GM23338 (cell line): ENCODE measurements around the gene LRMDA. TPM values are rescaled to one million over a fixed set of nuclear protein-coding genes. Genes with fewer than 3 reads are reported as not detected.

Experiments used
- ATAC-seq: fragments of 200-7000 bp; cut with Tn5 transposase; 3 replicates; pipeline ENCODE4 v1.9.1; 2020
- DNase-seq: peaks from one replicate; pipeline ENCODE4 v3.0.0-alpha.2; 2015; ENCODE audit warnings: low spot score
- H2AFZ ChIP-seq: fragments of 200-600 bp; sonication (generic); 2 replicates; pipeline ENCODE4 v1.8.0; 2016; ENCODE audit warnings: antibody characterized with exemption, mild to moderate bottlenecking, moderate library complexity
- H3F3A ChIP-seq: fragments of 200-600 bp; sonication (generic); replicated peaks from 2 replicates; pipeline ENCODE4 v1.8.0; 2017; ENCODE audit warnings: antibody characterized with exemption, mixed run types, low read depth
- H3K27ac ChIP-seq: fragments of 200-600 bp; sonication (generic); 2 replicates; pipeline ENCODE4 v1.6.1; 2016; ENCODE audit warnings: low read depth
- H3K27me3 ChIP-seq: fragments of 200-600 bp; sonication (generic); 2 replicates; pipeline ENCODE4 v1.8.0; 2016; ENCODE audit warnings: mild to moderate bottlenecking, mixed run types, moderate library complexity; ENCODE audit not compliant: insufficient read depth
- H3K36me3 ChIP-seq: fragments of 200-600 bp; sonication (generic); 2 replicates; pipeline ENCODE4 v1.8.0; 2016; ENCODE audit warnings: mild to moderate bottlenecking; ENCODE audit not compliant: insufficient read depth
- H3K4me1 ChIP-seq: fragments of 200-600 bp; sonication (generic); 2 replicates; pipeline ENCODE4 v1.8.0; 2016; ENCODE audit warnings: mild to moderate bottlenecking, moderate library complexity; ENCODE audit not compliant: insufficient read depth
- H3K4me2 ChIP-seq: fragments of 200-600 bp; sonication (generic); 2 replicates; pipeline ENCODE4 v1.7.1; 2017; ENCODE audit warnings: mixed run types
- H3K4me3 ChIP-seq: fragments of 200-600 bp; sonication (generic); 2 replicates; pipeline ENCODE4 v1.6.1; 2016; ENCODE audit warnings: mixed run types
- H3K79me2 ChIP-seq: fragments of 200-600 bp; sonication (generic); replicated peaks from 2 replicates; pipeline ENCODE4 v1.8.0; 2017; ENCODE audit warnings: mild to moderate bottlenecking; ENCODE audit not compliant: insufficient read depth
- H3K9me2 ChIP-seq: fragments of 200-600 bp; sonication (generic); 2 replicates; pipeline ENCODE4 v1.8.0; 2017; ENCODE audit not compliant: insufficient read depth
- H4K20me1 ChIP-seq: fragments of 200-600 bp; sonication (generic); replicated peaks from 2 replicates; pipeline ENCODE4 v1.8.0; 2017; ENCODE audit warnings: mild to moderate bottlenecking; ENCODE audit not compliant: insufficient read depth
- H3K27ac Mint-ChIP-seq: 2 replicates; pipeline ENCODE4 v1.8.0; 2020; ENCODE audit warnings: inconsistent platforms, mild to moderate bottlenecking, moderate library complexity, mixed read lengths
- H3K27me3 Mint-ChIP-seq: 3 replicates; pipeline ENCODE4 v1.8.0; 2022; ENCODE audit warnings: low read depth, mild to moderate bottlenecking, moderate library complexity, mixed read lengths, inconsistent platforms; ENCODE audit not compliant: insufficient read depth, poor library complexity
- H3K36me3 Mint-ChIP-seq: 3 replicates; pipeline ENCODE4 v1.8.0; 2021; ENCODE audit warnings: low read depth, mild to moderate bottlenecking, inconsistent platforms, moderate library complexity, mixed read lengths
- H3K4me1 Mint-ChIP-seq: 3 replicates; pipeline ENCODE4 v1.8.0; 2020; ENCODE audit warnings: mild to moderate bottlenecking, inconsistent platforms, mixed read lengths
- H3K4me3 Mint-ChIP-seq: 3 replicates; pipeline ENCODE4 v1.8.0; 2021; ENCODE audit warnings: moderate library complexity, mild to moderate bottlenecking, inconsistent platforms, mixed read lengths
- H3K9me3 Mint-ChIP-seq: 3 replicates; pipeline ENCODE4 v1.8.0; 2020; ENCODE audit warnings: moderate library complexity, mild to moderate bottlenecking, inconsistent platforms, mixed read lengths
- CREB1 ChIP-seq: fragments of 250-450 bp; sonication (Bioruptor Pico); IDR thresholded peaks from 2 replicates; pipeline ENCODE4 v1.5.0; 2020; ENCODE audit warnings: low read depth, mild to moderate bottlenecking, moderate library complexity
- EZH2 ChIP-seq: fragments of 200-600 bp; sonication (generic); IDR thresholded peaks from one replicate; pipeline ENCODE4 v1.8.0; 2017; ENCODE audit warnings: antibody characterized with exemption, mild to moderate bottlenecking, low read depth; ENCODE audit not compliant: unreplicated experiment
- EZH2phosphoT487 ChIP-seq: fragments of 200-600 bp; sonication (generic); IDR thresholded peaks from one replicate; pipeline ENCODE4 v1.8.1; 2018; ENCODE audit warnings: antibody characterized with exemption; ENCODE audit not compliant: unreplicated experiment
- NANOG ChIP-seq: IDR thresholded peaks from 2 replicates; pipeline ENCODE4 v1.6.1; 2016; ENCODE audit warnings: antibody characterized with exemption, borderline replicate concordance
- STAT1 ChIP-seq: IDR thresholded peaks from one replicate; pipeline ENCODE4 v1.6.1; 2016; ENCODE audit warnings: antibody characterized with exemption; ENCODE audit not compliant: unreplicated experiment
- polyA plus RNA-seq: library from polyadenylated mRNA; unstranded; fragments of >200 nt; fragmentation: Nextera tagmentation; extraction: Ambion mirVana; gene quantifications from 2 replicates; pipeline ENCODE4 v1.2.1, GENCODE V29; 2016
- total RNA-seq: library from RNA; depleted of rRNA; stranded (reverse); fragments of >200 nt; shearing (Covaris generic); gene quantifications from 2 replicates; pipeline ENCODE4 v1.2.3, GENCODE V29; 2014
- TF ChIP-seq, protein P1 (sequence below): fragments of 250-450 bp; sonication (Bioruptor Pico); IDR thresholded peaks from 2 replicates; pipeline ENCODE4 v1.5.0; 2020; ENCODE audit warnings: mild to moderate bottlenecking, moderate library complexity
- TF ChIP-seq, protein P2 (sequence below): IDR thresholded peaks from one replicate; pipeline ENCODE4 v1.6.1; 2018; ENCODE audit warnings: antibody characterized with exemption; ENCODE audit not compliant: unreplicated experiment

The LRMDA gene
- total and polyA plus RNA-seq, 2 experiments from 2014 or later, result 0.90 to 1.8 TPM

DNA sequence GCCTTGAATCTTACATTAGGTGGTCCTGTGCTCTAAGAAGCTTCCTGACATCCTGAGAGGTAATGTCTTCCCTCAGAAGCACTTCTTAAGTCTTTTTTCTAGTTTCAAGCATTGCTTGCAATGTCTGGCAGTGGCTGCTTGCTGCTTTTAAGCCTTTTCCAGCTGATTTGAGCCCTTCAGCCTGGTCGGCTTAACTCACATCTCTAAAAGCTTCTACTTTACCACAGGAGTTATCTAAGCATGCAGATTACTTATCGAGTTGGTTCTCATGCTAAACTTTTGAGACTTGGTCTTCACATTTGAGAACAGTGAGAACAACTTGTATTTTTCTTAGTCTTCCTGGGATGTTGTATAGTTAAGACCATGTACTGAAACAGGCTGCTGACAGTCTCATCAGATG lies 3.9 kb downstream of the LRMDA start:
- H3K79me2 ChIP-seq, result no peaks in the 10 kb centered on the region
- no peak overlapping the region for H3K27ac ChIP-seq
- H2AFZ ChIP-seq, result no peak overlapping the region
- Mint-ChIP-seq H3K9me3 (no peaks in the 10 kb centered on the region; the same call in 2 of the 3 replicates), H3K27me3 (peaks cover 75% of the 10 kb centered on the region), H3K27ac (no peak overlapping the region), H3K4me3 (no peak overlapping the region), H3K36me3 (no peaks in the 10 kb centered on the region; the same call in 2 of the 3 replicates), H3K4me1 (peaks cover 32% of the 10 kb centered on the region)
- TF ChIP-seq, protein P1, sequence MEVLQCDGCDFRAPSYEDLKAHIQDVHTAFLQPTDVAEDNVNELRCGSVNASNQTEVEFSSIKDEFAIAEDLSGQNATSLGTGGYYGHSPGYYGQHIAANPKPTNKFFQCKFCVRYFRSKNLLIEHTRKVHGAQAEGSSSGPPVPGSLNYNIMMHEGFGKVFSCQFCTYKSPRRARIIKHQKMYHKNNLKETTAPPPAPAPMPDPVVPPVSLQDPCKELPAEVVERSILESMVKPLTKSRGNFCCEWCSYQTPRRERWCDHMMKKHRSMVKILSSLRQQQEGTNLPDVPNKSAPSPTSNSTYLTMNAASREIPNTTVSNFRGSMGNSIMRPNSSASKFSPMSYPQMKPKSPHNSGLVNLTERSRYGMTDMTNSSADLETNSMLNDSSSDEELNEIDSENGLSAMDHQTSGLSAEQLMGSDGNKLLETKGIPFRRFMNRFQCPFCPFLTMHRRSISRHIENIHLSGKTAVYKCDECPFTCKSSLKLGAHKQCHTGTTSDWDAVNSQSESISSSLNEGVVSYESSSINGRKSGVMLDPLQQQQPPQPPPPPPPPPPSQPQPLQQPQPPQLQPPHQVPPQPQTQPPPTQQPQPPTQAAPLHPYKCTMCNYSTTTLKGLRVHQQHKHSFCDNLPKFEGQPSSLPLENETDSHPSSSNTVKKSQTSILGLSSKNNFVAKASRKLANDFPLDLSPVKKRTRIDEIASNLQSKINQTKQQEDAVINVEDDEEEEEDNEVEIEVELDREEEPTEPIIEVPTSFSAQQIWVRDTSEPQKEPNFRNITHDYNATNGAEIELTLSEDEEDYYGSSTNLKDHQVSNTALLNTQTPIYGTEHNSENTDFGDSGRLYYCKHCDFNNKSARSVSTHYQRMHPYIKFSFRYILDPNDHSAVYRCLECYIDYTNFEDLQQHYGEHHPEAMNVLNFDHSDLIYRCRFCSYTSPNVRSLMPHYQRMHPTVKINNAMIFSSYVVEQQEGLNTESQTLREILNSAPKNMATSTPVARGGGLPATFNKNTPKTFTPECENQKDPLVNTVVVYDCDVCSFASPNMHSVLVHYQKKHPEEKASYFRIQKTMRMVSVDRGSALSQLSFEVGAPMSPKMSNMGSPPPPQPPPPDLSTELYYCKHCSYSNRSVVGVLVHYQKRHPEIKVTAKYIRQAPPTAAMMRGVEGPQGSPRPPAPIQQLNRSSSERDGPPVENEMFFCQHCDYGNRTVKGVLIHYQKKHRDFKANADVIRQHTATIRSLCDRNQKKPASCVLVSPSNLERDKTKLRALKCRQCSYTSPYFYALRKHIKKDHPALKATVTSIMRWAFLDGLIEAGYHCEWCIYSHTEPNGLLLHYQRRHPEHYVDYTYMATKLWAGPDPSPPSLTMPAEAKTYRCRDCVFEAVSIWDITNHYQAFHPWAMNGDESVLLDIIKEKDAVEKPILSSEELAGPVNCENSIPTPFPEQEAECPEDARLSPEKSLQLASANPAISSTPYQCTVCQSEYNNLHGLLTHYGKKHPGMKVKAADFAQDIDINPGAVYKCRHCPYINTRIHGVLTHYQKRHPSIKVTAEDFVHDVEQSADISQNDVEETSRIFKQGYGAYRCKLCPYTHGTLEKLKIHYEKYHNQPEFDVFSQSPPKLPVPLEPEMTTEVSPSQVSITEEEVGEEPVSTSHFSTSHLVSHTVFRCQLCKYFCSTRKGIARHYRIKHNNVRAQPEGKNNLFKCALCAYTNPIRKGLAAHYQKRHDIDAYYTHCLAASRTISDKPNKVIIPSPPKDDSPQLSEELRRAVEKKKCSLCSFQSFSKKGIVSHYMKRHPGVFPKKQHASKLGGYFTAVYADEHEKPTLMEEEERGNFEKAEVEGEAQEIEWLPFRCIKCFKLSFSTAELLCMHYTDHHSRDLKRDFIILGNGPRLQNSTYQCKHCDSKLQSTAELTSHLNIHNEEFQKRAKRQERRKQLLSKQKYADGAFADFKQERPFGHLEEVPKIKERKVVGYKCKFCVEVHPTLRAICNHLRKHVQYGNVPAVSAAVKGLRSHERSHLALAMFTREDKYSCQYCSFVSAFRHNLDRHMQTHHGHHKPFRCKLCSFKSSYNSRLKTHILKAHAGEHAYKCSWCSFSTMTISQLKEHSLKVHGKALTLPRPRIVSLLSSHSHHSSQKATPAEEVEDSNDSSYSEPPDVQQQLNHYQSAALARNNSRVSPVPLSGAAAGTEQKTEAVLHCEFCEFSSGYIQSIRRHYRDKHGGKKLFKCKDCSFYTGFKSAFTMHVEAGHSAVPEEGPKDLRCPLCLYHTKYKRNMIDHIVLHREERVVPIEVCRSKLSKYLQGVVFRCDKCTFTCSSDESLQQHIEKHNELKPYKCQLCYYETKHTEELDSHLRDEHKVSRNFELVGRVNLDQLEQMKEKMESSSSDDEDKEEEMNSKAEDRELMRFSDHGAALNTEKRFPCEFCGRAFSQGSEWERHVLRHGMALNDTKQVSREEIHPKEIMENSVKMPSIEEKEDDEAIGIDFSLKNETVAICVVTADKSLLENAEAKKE (CRISPR knock-in tag), result no peak
- TF ChIP-seq NANOG (no peak), EZH2 (no peak), STAT1 (no peak), EZH2phosphoT487 (no peak), CREB1 (CRISPR knock-in tag) (no peak)
- TF ChIP-seq, protein P2, sequence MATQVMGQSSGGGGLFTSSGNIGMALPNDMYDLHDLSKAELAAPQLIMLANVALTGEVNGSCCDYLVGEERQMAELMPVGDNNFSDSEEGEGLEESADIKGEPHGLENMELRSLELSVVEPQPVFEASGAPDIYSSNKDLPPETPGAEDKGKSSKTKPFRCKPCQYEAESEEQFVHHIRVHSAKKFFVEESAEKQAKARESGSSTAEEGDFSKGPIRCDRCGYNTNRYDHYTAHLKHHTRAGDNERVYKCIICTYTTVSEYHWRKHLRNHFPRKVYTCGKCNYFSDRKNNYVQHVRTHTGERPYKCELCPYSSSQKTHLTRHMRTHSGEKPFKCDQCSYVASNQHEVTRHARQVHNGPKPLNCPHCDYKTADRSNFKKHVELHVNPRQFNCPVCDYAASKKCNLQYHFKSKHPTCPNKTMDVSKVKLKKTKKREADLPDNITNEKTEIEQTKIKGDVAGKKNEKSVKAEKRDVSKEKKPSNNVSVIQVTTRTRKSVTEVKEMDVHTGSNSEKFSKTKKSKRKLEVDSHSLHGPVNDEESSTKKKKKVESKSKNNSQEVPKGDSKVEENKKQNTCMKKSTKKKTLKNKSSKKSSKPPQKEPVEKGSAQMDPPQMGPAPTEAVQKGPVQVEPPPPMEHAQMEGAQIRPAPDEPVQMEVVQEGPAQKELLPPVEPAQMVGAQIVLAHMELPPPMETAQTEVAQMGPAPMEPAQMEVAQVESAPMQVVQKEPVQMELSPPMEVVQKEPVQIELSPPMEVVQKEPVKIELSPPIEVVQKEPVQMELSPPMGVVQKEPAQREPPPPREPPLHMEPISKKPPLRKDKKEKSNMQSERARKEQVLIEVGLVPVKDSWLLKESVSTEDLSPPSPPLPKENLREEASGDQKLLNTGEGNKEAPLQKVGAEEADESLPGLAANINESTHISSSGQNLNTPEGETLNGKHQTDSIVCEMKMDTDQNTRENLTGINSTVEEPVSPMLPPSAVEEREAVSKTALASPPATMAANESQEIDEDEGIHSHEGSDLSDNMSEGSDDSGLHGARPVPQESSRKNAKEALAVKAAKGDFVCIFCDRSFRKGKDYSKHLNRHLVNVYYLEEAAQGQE, result no peak
- no peaks in the 10 kb centered on the region for H3K36me3 ChIP-seq
- peaks cover 37% of the 10 kb centered on the region for H3K4me1 ChIP-seq
- no peak overlapping the region for H3K4me2 ChIP-seq
- H4K20me1 ChIP-seq, result peaks cover 21% of the 10 kb centered on the region; the same call in 1 of the 2 replicates
- no peak overlapping the region for H3K4me3 ChIP-seq
- peaks cover 97% of the 10 kb centered on the region for H3K27me3 ChIP-seq
- H3F3A ChIP-seq, result peaks cover 2% of the 10 kb centered on the region; the same call in 1 of the 2 replicates
- DNase-seq (no peak), ATAC-seq (no peak)
- no peaks in the 10 kb centered on the region for H3K9me2 ChIP-seq
